B cell (primary cell): ENCODE data around the gene ANKRD10. TPM values are rescaled to one million over a fixed set of nuclear protein-coding genes. Genes with fewer than 3 reads are reported as not detected.
"Not testable (repeated sequence)": the region's sequence is repeated elsewhere in the genome, so short reads cannot be mapped to it uniquely, and the experiment has no call there.

Experiments used
- ATAC-seq: fragments of 200-7000 bp; cut with Tn5 transposase; one replicate; pipeline ENCODE4 v1.10.0; 2021; ENCODE audit warnings: low read depth, mild to moderate bottlenecking, moderate number of reproducible peaks, moderate library complexity
- CTCF ChIA-PET: fragments of 350-600 bp; sonication (Branson Sonifier 250); formaldehyde crosslinking; loops from one replicate; lab custom pipeline; 2021; ENCODE audit warnings: antibody characterized with exemption, inconsistent platforms; lab: Charles Lee
- POLR2A ChIA-PET: fragments of 350-600 bp; sonication (Branson Sonifier 250); formaldehyde crosslinking; loops from one replicate; lab custom pipeline; 2021; ENCODE audit warnings: antibody characterized with exemption; lab: Charles Lee
- DNase-seq: peaks from one replicate; pipeline ENCODE4 v3.0.0; 2013
- H2AFZ ChIP-seq: 2 replicates; pipeline ENCODE4 v1.6.1; 2012; ENCODE audit warnings: mild to moderate bottlenecking, low read depth, low read length; ENCODE audit not compliant: insufficient read depth, poor library complexity, severe bottlenecking
- H3K27ac ChIP-seq, 2 donors: 1 replicate in 1 of 2; 2 replicates in 1 of 2; pipeline ENCODE4 v1.5.1; 2012 to 2013; ENCODE audit warnings: low read length in 2 of 2, mild to moderate bottlenecking in 2 of 2, moderate library complexity in 1 of 2
- H3K27me3 ChIP-seq, 4 experiments: fragments of 200-600 bp in 1 of 4; sonication (generic) in 1 of 4; replicated peaks in 1 of 4; 1 replicate in 2 of 4; 2 replicates in 2 of 4; pipeline versions ENCODE4 v1.6.1 to v1.7.0; 2013 to 2016; ENCODE audit warnings: low read length in 3 of 4, mild to moderate bottlenecking in 2 of 4, mixed read lengths in 1 of 4, moderate library complexity in 1 of 4; ENCODE audit not compliant: insufficient read depth in 4 of 4, control insufficient read depth in 3 of 4; ENCODE audit errors: control extremely low read depth in 1 of 4
- H3K36me3 ChIP-seq, 2 experiments: replicated peaks in 1 of 2; 1 replicate in 1 of 2; 2 replicates in 1 of 2; pipeline versions ENCODE4 v1.6.1 to v1.7.1; 2013; ENCODE audit warnings: low read length in 1 of 2; ENCODE audit not compliant: insufficient read depth in 2 of 2, control insufficient read depth in 1 of 2; ENCODE audit errors: control extremely low read depth in 1 of 2, extremely low read depth in 1 of 2
- H3K4me1 ChIP-seq, 2 donors: fragments of 200-600 bp in 1 of 2; sonication (generic) in 1 of 2; 1 replicate in 1 of 2; 2 replicates in 1 of 2; pipeline versions ENCODE4 v1.5.1 to v1.6.1; 2013 to 2017; ENCODE audit warnings: low read length in 2 of 2; ENCODE audit not compliant: control insufficient read depth in 2 of 2, insufficient read depth in 2 of 2
- H3K4me2 ChIP-seq: replicated peaks from 2 replicates; pipeline ENCODE3; 2012; ENCODE audit warnings: mild to moderate bottlenecking, low read depth, low read length; ENCODE audit not compliant: poor library complexity, severe bottlenecking
- H3K4me3 ChIP-seq, 5 experiments: fragments of 200-600 bp in 1 of 5; sonication (generic) in 1 of 5; 1 replicate in 3 of 5; 2 replicates in 2 of 5; pipeline versions ENCODE4 v1.5.1 to v1.7.0; 2011 to 2016; ENCODE audit warnings: low read length in 4 of 5, mild to moderate bottlenecking in 4 of 5, low read depth in 2 of 5, control low read depth in 1 of 5, moderate library complexity in 1 of 5; ENCODE audit not compliant: insufficient read depth in 1 of 5; ENCODE audit errors: control extremely low read depth in 1 of 5, extremely low read depth in 1 of 5
- H3K79me2 ChIP-seq: fragments of 200-600 bp; sonication (generic); one replicate; pipeline ENCODE4 v1.6.0; 2016; ENCODE audit warnings: low read length; ENCODE audit not compliant: control insufficient read depth, insufficient read depth
- H3K9ac ChIP-seq: fragments of 200-600 bp; sonication (generic); 2 replicates; pipeline ENCODE4 v1.6.1; 2017; ENCODE audit warnings: mild to moderate bottlenecking, low read length, moderate library complexity
- H3K9me3 ChIP-seq, 3 donors: one replicate each; pipeline versions ENCODE4 v1.6.1 to v1.7.1; 2013; ENCODE audit warnings: low read length in 2 of 3; ENCODE audit not compliant: control insufficient read depth in 2 of 3, insufficient read depth in 1 of 3; ENCODE audit errors: control extremely low read depth in 1 of 3
- H4K20me1 ChIP-seq: 2 replicates; pipeline ENCODE4 v1.6.0; 2012; ENCODE audit warnings: mild to moderate bottlenecking, low read length; ENCODE audit not compliant: insufficient read depth, control insufficient read depth, poor library complexity, severe bottlenecking
- H3K27ac Mint-ChIP-seq: one replicate; pipeline ENCODE4 v1.8.0; 2021; ENCODE audit warnings: mixed read lengths
- H3K27me3 Mint-ChIP-seq: one replicate; pipeline ENCODE4 v1.8.0; 2021; ENCODE audit warnings: mixed read lengths
- H3K4me1 Mint-ChIP-seq: one replicate; pipeline ENCODE4 v1.8.0; 2021; ENCODE audit warnings: mixed read lengths
- H3K4me3 Mint-ChIP-seq: one replicate; pipeline ENCODE4 v1.8.0; 2021; ENCODE audit warnings: mixed read lengths
- H3K9me3 Mint-ChIP-seq: one replicate; pipeline ENCODE4 v1.8.0; 2022; ENCODE audit warnings: mixed read lengths; ENCODE audit not compliant: insufficient read depth
- CTCF ChIP-seq: fragments of 200-600 bp; IDR thresholded peaks from one replicate; pipeline ENCODE4 v1.8.0; 2022; ENCODE audit warnings: antibody characterized with exemption, mild to moderate bottlenecking
- EZH2 ChIP-seq: IDR thresholded peaks from 2 replicates; pipeline ENCODE4 v1.6.1; 2012; ENCODE audit warnings: borderline replicate concordance, low read depth, mild to moderate bottlenecking, moderate library complexity, low read length; ENCODE audit not compliant: insufficient read depth, poor library complexity, severe bottlenecking
- WGBS: methylation state at CpG from one replicate; pipeline ENCODE4 v1.1.5; 2013; ENCODE audit warnings: missing lambda C conversion rate; ENCODE audit not compliant: insufficient coverage; 5-methylcytosine and 5-hydroxymethylcytosine counted together
- intact Hi-C: fragments of 100-400 bp; cut with micrococcal nuclease; formaldehyde crosslinking; loops from one replicate; pipeline ENCODE4 v1.10.0; 2022
- polyA plus RNA-seq: library from polyadenylated mRNA; depleted of rRNA; stranded (reverse); fragments of >200 nt; gene quantifications from 2 replicates; pipeline ENCODE4 v1.2.3, GENCODE V29; 2012
- total RNA-seq, 2 donors: library from RNA; stranded (reverse); fragments of 120-200 nt in 1 of 2; gene quantifications; 1 replicate in 1 of 2; 2 replicates in 1 of 2; pipeline versions ENCODE4 v1.2.3 to v1.2.4, GENCODE V29; 2013 to 2022

Gene ANKRD10
- total and polyA plus RNA-seq, 2 donors (not counting 1 experiment from before 2014, with no cell fraction given), result 142 to 256 TPM

- ATAC-seq (no peak), DNase-seq (no peak)
- H3K4me3 ChIP-seq, result no peak overlapping the region
- H3K36me3 ChIP-seq, result no peaks in the 10 kb centered on the region
- TF ChIP-seq CTCF (no peak), EZH2 (no peak)
- 91% methylated on average over 12 of the region's 12 CpGs for WGBS
- ChIA-PET POLR2A (no interaction called here), CTCF (no interaction called here)
- H3K27me3 Mint-ChIP-seq, result peaks cover 4% of the 10 kb centered on the region
- no peaks in the 10 kb centered on the region for H3K9me3 Mint-ChIP-seq
- H3K27ac ChIP-seq, result no peak overlapping the region
- H3K27me3 ChIP-seq, result peaks cover 0 to 8% (median 0%) of the 10 kb centered on the region in 4 experiments
- no peak overlapping the region for H3K9ac ChIP-seq
- no peak overlapping the region for H2AFZ ChIP-seq
- H3K4me1 Mint-ChIP-seq, result peaks cover 4% of the 10 kb centered on the region
- H3K79me2 ChIP-seq, result no peaks in the 10 kb centered on the region
- H3K9me3 ChIP-seq, result peaks cover 0 to 5% (median 0%) of the 10 kb centered on the region in 3 donors
- no peak overlapping the region for H3K4me2 ChIP-seq
- H3K4me1 ChIP-seq, result no peaks in the 10 kb centered on the region
- no peak overlapping the region for H3K27ac Mint-ChIP-seq
- H3K4me3 Mint-ChIP-seq, result no peak overlapping the region
- intact Hi-C loops, result no loop called here
- H4K20me1 ChIP-seq, result no peaks in the 10 kb centered on the region
Observed at GRCh38 chr13:110949116-110949515, 34.2 kb upstream of the ANKRD10 start.

GRCh38 chr13:110947338-110947737, 32.5 kb upstream of the ANKRD10 start:
- H3K9me3 ChIP-seq, H3K27me3 Mint-ChIP-seq, H3K4me1 ChIP-seq, H3K4me3 Mint-ChIP-seq, H3K9me3 Mint-ChIP-seq, H4K20me1 ChIP-seq, H3K27me3 ChIP-seq, CTCF ChIA-PET, H3K9ac ChIP-seq, H3K4me3 ChIP-seq, ATAC-seq, H3K4me2 ChIP-seq, H3K4me1 Mint-ChIP-seq, H3K27ac Mint-ChIP-seq, H2AFZ ChIP-seq, H3K27ac ChIP-seq, H3K36me3 ChIP-seq, POLR2A ChIA-PET, DNase-seq, H3K79me2 ChIP-seq, intact Hi-C loops: not testable (repeated sequence)
- WGBS, result no CpG with 5 or more reads among the region's 10 CpGs
